Measurements from ENCODE around the gene C12orf60. TPM values are rescaled to one million over a fixed set of nuclear protein-coding genes. Genes with fewer than 3 reads are reported as not detected.

The C12orf60 gene
- total RNA-seq: under 1 TPM; 0.66 to 0.87 TPM

GRCh38 chr12:14803011-14803829, at the start of gene C12orf60, which contains the start of gene WBP11:
C12orf60 (plus strand) TSS chr12:14803670; CDS start chr12:14822936, 19,266 bp downstream.
WBP11 (minus strand) TSS chr12:14803478; CDS start chr12:14801383, 2,095 bp downstream.

DNA sequence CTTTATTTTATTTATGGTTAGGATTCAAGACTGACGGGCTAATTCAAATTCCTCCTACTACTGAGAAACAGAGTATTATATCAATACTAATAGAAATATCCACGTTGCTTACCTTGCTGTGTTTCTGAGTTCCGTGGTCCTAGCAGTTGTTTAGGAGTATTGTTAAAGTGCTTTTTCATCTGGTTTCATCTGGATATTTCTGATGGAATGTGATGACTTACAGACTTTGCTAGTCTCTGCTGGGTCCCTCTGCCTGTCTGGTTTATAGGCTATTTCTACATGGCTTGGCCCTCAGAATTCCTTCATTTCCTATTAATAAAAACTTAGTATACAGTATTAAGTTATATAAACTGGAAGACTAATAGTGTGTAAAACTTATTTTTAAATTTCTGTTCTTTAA, 10.5 kb downstream of the C12orf60 start, which contains the start of gene SMCO3:
SMCO3 (minus strand) TSS at position 169 of the 400 bp plus-strand sequence. CDS start 7,502 bp downstream, outside the sequence.

DNA sequence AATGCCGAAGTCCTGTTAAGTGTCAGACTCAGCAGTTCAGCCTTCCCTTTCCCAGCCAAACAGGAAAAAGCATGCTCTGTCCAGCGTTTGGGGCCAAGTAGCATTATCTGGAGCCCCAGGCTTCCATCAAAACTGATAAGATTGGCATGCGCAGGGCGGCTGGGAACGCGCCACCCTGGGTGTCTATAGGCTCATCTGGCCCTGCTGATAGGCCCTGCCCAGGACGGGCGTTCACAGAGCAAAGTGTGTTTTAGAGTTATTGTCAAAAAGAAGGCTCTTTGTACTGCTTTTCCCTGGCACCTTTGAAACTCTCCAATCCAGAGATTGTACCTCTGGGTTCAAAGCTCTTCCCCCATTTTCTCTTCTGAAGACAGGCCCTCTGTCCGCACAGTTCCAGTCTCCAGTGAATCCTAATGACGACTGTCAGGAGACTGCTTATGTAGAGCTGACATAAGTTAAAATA, 40.0 kb downstream of the C12orf60 start, which contains the start of gene ART4:
ART4 (minus strand) TSS at position 102 of the 463 bp plus-strand sequence. CDS start 413 bp downstream, outside the sequence.

Other genes with a start within 250 kb of the C12orf60 start
- gene PLBD1, start 235.8 kb upstream of the C12orf60 start, total RNA-seq: not detected
- gene GUCY2C, start 107.1 kb upstream of the C12orf60 start, total RNA-seq: not detected
- gene WBP11, start 192 bp upstream of the C12orf60 start, total RNA-seq: 10 to 100 TPM; 74.3 to 79.4 TPM
- gene SMCO3, start 10.5 kb downstream of the C12orf60 start, total RNA-seq: not detected
- not detected for gene ART4, start 39.9 kb downstream of the C12orf60 start, total RNA-seq
- not detected for gene MGP, start 82.2 kb downstream of the C12orf60 start, total RNA-seq
- 10 to 100 TPM; 11.1 to 12.9 TPM for gene ERP27, start 134.9 kb downstream of the C12orf60 start, total RNA-seq
- gene ARHGDIB, start 157.9 kb downstream of the C12orf60 start, total RNA-seq: 1,000 to 10,000 TPM; 1,398 to 1,400 TPM
- gene PDE6H, start 169.4 kb downstream of the C12orf60 start, total RNA-seq: not detected